ENCODE data around the gene KCNAB1.
"Not testable (repeated sequence)": the region's sequence is repeated elsewhere in the genome, so short reads cannot be mapped to it uniquely, and the experiment has no call there.

Gene KCNAB1

DNA sequence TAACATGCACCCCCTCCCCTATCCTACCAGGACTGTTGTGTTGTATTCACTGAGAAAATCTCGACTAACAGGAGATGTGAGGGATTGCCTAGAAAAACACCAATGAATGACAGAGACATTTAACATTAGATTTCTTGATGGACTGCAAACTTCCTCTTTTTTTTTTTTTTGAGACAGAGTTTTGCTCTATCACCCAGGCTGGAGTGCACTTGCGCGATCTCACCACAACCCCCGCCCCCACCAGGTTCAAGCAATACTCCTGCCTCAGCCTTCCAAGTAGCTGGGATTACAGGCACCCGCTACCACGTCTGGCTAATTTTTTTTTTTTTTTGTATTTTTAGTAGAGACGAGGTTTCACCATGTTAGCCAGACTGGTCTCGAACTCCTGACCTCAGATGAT is 17.0 kb downstream of the KCNAB1 start:
- DNase-seq (ENCODE audit: low spot score): not testable (repeated sequence)

DNA sequence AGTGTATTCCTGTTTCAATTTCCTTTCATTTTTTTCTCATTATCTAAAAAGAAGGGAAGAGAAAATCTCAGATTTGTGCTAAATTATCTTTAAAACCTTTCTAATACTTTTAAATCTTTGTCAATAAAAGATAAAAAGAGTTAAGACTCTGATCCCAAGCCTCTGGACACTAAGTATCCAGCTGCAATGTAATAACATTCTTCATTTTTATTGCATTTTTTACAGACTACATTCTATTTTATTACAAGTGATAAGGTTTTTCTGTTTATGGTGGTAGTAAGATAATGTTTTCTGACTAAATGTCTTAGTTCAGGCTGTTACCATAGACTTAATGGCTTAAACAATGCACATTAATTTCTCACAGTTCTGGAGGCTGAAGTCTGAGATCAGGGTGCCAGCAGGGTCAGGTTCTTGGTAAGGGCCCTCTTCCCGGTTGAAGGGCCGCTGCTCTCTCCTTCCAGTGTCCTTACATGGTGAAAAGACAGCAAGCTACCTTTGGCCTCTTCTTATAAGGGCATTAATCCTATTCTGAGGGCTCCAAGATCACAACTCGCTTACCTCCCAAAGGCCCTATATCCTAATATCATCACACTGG is 19.7 kb downstream of the KCNAB1 start:
- no peak for DNase-seq (ENCODE audit: low spot score)

DNA sequence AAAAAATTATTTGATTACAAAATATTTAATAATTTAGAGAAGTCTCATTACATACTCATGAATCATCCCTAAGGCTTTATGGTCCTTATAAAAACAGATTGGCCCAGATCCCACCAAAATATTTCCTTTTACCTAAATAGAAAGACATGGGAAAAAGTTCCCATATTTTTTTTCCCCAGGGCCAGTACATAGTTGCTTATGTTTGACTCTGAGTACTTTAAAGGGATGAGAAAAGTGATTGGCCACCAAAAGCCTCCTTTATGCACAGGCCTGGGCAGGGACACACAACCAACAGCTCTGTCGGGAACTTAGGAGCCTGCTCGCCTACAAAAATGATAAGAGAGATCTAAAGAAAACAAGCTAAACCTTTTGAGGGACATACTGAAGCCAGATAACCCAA is 22.3 kb downstream of the KCNAB1 start:
- no peak for DNase-seq (ENCODE audit: low spot score)

DNA sequence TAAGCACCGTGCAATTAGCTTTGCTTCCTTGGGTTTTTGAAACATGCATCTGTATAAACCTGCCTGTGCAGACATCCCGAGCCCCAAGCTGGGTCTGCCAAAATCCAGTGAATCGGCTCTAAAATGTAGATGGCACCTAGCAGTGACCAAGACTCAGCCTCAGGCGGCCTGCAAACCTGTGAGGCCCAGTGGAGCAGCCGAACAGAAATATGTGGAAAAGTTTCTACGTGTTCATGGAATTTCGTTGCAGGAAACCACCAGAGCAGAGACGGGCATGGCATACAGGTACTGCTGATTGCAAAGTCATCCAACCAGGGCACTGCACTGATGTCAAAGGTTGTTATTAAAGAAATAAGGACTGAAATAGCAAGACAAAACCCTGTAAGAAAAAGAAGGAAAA is 22.8 kb downstream of the KCNAB1 start:
- DNase-seq (ENCODE audit: low spot score): no peak

DNA sequence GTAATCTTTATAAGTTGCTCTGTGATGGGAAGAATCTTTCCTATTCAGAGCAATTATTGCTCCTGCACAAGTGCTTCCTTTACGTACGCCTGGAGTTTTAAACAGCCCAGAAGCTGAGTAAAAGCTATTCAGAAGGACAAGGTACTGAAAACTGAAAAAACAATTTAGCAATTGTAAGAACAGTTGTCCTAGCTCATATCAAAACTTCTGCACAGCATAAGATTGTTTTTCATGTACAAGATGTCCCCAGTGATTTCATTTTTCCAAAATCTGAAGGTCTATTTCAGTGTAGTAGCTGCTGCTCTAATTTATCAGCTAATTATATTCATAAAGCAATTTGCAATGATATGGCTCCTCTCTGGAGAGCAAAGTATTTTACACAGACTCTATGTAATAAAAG is 23.7 kb downstream of the KCNAB1 start:
- no peak for DNase-seq (ENCODE audit: low spot score)

DNA sequence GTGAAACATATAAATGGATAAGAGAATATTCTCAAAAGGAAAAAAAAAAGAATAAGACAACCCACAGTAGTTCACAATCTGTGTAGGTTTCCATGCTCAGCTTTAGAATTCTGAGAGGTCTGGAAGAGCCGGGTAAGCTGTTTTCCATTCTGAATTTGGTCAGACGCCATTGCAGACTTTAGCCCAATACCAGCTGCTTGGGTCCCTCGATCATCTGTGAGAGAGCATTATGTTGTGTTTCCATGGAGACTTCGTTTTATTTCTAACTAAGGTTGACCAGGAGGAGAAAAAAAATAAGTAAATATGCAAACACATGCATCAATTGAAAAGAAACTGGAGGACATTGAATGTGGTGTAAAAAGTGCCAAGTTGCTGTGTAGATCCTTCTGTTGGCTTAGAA is 25.5 kb downstream of the KCNAB1 start:
- no peak for DNase-seq (ENCODE audit: low spot score)

DNA sequence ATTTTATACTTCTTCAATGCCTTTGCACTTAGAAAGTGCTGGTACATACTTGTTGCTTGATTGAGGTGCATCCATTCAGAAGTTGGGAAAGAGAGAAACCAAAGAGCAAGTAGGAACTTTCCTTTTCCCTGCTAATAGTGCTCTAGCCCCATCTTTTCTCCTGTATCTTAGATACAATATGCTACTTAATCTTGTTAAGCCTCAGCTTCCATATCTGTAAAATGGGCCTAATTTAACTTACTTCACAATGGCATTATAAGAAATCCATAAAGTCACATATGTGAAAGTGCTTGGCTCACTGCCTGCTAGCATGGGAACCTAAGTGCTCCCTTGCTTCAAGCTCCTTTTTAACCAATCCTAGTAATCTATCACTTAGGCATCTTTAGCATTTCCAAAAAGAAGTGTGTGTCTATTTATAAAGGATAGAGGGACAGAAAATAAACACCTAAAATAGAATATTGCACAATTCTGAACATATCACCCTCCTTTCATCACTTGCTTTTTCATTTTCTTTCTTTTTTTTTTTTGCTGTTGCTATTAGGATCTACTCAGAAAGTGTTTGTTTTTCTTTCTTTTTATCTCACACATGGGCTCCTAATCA is 28.1 kb downstream of the KCNAB1 start:
- no peak for DNase-seq (ENCODE audit: low spot score)

DNA sequence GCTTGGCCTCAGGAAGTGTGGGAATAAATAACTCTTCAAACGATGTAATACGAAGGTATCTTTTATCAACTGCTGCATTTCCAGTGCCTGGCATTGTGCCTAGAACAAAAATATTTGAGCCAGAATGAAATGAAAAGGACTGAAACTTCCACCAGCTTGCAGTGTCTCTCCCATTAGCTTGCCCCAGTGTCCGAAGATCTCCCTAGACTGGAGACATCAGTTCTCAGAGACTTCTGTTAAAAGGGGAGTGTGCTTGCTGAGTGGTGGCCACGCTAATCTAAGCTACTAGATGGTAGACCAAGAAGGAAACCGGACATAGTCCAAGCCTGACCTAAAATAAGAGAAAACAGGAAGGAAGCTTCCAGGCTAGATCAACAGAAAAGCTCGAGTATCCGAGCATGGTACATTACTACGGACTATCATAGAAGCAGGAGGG is 28.6 kb downstream of the KCNAB1 start:
- DNase-seq (ENCODE audit: low spot score): no peak

DNA sequence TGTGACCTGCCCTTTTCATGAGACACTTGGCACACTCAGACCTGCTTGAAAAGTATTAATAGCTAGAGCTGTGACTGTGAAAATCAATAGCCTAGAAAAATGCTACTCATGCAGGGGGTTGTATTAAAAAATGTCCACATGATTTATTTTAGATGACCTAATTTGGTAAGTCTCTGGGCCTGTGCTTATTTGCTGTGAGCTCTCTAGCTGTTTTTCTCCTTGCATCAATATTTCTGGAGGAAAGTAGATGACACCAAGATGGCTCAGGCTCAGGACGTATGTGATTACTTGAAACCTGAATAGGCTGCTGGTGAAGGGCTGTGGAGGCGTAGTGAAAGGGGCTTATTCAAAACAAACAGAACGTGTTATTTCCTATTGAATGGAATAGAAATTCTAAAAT is 29.5 kb downstream of the KCNAB1 start:
- no peak for DNase-seq (ENCODE audit: low spot score)

DNA sequence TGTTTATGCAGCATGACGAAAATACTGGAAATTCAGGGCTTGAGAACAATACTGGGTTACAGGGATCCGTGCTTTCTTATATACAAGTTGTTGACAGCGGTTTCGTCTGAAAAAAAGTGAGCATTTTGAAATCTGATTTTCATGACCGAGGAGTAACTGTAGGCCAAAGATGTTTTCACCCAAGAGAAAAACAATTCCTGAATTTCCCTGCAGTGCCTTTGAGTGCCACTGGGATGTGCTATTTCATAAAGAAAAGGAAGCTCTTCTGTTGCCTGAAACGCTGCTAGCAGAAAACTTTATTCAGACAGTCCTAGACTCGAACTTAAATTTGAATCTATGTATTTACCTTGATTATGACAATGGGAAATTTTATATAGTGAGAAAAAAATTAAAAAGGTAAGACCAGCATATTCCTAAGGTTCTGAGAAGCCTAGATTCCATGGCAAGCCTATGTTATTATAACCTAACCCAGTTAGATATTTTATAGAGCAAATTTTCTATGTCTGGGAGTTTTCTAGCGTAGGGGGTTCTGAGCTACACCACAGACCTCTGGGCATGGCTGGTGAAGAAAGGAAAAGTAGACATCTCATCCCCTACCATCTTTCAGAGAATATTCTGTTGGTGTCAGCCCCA is 30.2 kb downstream of the KCNAB1 start:
- peak; percentile 58 for DNase-seq (ENCODE audit: low spot score)

DNA sequence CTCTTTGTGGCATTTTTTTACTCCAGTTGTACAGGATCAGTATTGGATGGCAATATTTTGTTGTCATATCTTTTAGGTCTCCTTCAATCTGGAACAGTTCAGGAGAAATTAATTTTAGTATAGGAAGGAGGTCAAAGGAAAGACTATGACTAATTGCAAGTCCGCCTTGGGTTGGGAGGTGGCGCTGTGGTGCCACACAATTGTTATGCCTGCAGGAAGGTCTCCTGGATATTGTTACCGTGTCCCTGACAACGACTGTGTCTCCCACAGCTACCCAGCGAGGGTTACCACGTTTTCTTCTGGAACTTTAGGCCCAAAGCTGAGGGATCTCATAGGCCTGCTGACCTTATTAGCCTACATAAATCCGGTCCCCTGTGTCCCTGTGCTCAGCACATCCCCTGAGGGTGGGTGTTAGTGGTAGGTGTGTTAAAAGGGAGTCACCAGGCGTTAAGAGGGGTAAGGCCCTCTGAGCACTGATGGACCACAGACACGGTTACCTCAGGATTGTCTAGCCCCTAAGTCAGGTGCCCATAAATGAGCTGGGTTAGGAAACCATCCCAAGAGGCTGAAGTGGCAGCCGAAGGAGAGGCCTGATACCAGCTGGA is 31.5 kb downstream of the KCNAB1 start:
- DNase-seq (ENCODE audit: low spot score): peak; percentile 52

DNA sequence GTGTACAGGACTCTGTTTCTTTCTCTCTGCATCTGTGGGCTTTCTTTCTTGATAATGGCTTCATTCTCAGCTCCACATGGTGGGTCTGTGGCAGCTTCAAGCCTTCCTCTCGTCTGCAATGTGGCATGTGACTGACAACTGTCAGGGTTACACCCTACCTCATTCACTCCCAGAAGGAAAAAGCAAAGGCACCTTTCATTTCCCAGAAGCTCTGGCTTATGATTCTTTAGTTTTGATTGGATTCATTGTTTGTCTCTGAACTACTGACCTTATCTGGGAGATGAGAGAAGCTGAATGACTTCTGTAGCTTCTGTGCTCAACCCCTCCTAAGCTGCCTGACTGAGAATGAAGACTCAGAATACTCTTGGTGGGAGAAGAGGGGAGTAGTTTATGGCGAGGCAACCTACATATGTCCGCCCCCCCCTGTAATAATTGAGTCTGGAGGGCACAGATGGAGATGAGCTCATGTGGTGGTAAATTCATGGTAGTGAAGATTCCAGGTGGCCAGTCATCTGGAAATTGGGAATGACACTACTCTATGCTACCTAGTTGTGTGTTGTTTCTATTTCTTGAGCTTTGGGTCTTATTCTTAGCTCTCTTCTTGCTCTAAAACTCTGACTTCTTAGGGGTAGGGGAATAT is 38.4 kb downstream of the KCNAB1 start:
- DNase-seq (ENCODE audit: low spot score): no peak

DNA sequence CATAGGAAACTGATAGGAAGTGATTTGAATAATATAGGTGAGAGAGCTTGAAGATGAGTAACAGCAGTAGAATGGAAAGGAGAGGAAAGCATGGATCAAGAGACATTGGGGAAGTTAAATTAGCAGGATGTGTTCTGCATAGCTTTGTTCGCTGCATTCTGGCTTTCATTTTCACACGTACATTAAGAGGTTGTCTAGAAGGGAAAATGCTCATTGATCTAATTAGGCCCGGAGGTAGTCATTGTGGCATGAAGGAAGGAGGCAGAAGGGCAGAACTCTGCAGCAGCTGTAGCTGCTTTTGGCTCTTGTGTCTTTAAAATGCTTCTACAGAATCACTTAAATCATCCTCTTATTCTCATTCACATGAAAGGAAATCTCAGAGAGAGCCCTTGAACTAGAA is 40.3 kb downstream of the KCNAB1 start:
- peak; percentile 13 for DNase-seq (ENCODE audit: low spot score)

DNA sequence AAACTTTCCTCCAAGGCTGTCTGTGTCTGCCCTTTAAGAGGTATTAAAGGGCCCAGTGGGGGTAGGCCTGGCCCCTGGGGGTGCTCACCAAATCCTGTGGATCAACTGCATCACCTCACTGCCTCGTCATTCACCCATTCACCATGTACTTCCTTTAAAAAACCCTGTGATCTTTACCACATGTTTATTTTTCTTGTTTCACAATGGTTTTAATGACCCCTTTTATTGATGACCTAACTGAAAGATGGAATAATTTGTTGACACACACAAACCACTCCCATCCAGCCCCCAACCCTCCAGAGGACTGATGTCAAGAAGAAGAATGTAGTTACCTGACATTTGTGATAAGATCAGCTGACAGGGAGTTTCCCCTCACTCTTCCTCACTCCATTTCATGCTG is 40.8 kb downstream of the KCNAB1 start:
- DNase-seq (ENCODE audit: low spot score): no peak

DNA sequence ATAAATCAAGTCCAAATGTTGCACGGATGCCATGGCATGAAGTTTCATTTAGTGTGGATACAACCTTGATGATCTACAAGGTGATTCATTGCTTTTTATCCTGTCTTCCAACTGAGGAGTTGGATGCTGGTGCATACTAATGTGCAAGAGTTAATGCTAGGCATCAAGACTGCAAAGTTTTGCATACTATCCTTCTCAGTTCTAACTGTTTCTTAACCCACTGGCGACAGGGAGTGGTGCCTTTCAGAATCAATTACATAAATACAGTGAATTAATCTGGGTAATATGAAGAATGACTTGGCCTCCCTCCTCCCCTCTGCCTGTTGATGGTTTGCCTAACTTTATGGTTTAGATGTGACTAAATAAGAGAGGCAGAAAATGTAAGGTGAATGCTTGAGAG is 43.5 kb downstream of the KCNAB1 start:
- DNase-seq (ENCODE audit: low spot score): no peak

DNA sequence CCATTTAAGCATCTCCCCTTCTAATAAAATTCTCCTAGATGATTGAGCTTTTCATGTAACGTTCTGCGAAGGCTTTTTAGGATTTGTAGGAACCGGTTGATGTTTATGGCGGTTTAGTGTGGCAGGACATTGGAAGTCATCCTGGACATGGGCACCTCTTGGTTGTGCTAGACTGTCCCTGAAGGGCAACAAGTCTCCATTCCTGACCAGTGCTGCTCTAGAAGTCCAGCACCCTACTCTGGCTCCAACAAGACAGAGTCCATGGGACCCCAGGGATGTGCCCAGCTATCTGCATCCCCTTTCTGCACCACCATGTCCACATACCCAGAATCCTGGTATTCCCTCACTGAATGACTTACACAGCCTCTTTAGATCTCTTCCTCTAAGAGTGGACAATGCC is 46.4 kb downstream of the KCNAB1 start:
- DNase-seq (ENCODE audit: low spot score): no peak

DNA sequence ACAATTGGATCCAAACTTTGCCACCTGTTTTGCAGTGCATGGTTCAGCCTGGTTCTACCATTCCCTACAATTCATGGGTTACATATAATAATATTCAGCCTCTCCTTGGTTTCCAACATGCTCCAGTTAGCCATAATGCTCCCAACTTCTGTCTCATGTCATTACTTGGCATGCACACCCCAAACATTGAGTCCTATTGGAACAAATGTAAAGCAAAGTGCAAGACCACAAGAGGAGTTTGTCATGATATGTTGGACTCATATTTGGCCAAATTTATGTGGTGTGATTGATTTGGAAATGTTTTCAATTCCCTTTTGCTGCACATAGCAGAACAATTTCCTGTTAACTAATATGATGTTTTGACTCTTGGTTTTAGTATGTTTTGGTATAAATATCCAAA is 50.2 kb downstream of the KCNAB1 start:
- DNase-seq (ENCODE audit: low spot score): no peak

DNA sequence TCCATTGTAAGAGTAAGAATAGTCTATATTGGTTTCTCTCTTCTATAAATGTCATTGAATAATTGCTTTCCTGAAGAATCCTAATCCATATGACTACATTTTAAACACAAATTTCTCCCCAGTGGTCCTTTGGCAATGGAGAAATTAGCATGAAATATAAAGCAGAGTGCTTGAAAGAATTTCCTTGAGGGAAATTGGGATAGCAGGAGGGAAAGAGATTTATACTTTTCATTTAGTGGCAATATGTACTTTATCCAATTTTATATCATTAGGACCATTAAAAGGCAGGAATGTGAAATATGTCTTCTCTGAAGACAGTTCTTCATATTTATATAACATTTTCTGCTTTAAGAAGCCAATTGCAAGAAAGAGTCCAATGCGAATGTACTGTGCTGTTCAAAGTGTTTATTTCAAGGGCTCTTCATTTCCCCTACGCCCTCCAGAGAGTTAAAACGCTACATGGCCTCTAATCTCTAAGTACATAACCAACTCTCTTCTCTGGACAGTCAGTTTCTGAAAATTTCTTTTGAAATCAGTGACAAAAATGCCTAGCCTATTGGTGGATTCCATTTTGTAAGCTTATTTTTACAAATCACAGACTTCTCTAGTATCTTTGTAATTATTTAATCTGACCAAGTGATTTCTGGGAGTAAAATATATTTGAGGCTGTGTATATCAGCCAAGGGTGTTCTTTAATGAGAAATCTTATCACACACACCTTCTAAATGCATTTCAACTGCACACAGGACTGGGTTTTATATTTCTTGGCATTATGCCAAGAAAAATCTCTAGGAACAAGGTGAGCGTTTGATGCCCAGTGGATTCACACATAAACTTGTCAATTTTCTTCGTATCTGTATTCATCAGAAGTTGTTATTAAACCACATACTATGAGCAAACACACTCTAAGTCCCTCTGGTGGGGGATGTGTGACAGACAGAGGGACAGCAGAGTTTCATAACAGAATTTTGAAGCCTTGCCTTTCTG is 51.2 kb downstream of the KCNAB1 start:
- DNase-seq (ENCODE audit: low spot score): no peak

DNA sequence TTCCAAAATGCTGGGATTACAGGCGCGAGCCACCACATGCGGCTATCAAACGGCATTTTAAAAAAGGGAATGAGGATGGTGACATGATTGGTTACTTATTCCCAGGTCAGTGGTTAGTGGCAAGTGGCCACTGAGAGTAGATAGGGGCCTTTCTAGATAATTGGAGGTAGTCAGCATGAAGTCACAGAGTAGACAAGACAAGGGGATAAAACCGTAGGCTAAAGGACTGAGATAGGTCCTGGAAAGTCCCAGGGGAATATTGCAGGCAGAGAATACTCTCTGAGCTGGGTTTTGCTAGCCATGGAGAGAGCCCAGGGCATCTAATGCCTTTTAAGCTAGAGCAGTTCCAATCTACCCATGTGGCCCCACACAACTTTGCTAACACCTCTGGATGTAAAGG is 52.2 kb downstream of the KCNAB1 start:
- DNase-seq (ENCODE audit: low spot score): no peak

DNA sequence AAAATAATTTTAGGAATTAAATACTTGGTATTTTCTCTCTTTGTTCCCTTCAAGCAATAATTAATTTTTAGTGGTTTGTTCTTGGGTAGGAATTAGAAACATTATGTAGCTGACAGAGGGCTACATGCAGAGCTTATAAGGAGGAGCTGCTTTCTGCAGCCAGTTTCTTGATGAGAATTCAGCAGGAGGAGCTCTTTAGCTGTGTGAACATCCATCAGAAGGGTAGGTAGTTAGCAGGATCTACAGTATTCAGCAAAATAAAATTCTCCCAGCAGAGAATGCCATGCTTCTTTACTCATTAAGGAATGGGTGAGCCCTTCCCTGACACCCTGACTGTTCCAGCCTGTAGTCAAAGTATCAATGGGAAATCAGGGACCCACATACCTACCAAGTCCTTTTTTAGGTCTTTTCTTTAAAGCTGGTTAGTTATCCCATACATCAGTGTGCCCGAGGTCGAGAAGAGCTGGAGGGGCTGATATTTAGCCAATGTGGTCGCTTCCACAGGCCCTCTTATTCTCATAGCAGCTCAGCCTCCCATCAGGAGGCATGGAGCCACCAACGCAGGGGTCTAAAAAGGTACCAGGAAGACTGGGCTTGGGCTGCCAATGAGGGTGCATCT is 54.0 kb downstream of the KCNAB1 start:
- no peak for DNase-seq (ENCODE audit: low spot score)

DNA sequence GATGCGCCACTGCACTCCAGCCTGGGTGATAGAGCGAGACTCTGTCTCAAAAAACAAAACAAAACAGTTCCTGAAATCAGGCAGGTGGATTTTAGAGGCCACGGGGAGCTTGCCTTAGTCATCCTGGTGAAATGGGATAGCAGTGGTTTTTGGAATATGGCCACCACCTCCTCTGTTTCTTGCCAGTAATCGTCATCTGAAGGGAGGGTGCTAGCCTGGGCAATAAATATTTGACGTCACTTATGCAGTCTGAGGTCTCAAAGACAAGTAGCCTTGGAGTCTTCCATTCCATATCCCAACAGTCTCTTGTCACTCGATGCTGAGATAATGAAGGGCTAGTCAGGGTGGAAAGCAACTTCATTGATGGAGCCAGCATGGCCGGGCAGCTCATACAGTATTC is 55.2 kb downstream of the KCNAB1 start:
- DNase-seq (ENCODE audit: low spot score): no peak

Data from CD4-positive, alpha-beta T cell treated with Interleukin-15 for 4 hours (primary cell).